ENCODE data around the gene MRPS18B. TPM values are rescaled to one million over a fixed set of nuclear protein-coding genes. Genes with fewer than 3 reads are reported as not detected.
A peak's percentile ranks its signal among the peaks of the same experiment; 100 is the strongest.

The MRPS18B gene
- total RNA-seq, 1 experiment from 2014 or later: 120 TPM

DNA sequence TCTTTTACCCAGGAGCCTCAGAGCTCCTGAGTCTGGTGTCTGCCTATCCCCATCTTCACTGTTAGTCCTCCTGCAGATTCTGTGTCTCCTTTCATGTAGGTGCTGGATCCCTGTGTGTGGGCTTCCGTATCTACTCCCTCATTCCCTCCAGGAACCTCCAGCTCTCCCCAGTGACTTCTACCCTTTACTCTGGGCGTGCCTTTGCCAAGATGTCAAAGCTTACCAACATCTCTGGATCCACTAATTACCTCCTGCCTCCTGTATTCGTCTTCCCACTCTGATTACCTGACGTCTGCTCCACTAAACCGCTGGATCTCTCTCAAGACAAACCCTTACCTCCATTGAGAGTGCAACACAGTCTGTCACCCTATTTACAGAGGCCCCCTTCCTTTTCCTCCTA lies 27.1 kb downstream of the MRPS18B start:
- TF ChIP-seq, protein P1, sequence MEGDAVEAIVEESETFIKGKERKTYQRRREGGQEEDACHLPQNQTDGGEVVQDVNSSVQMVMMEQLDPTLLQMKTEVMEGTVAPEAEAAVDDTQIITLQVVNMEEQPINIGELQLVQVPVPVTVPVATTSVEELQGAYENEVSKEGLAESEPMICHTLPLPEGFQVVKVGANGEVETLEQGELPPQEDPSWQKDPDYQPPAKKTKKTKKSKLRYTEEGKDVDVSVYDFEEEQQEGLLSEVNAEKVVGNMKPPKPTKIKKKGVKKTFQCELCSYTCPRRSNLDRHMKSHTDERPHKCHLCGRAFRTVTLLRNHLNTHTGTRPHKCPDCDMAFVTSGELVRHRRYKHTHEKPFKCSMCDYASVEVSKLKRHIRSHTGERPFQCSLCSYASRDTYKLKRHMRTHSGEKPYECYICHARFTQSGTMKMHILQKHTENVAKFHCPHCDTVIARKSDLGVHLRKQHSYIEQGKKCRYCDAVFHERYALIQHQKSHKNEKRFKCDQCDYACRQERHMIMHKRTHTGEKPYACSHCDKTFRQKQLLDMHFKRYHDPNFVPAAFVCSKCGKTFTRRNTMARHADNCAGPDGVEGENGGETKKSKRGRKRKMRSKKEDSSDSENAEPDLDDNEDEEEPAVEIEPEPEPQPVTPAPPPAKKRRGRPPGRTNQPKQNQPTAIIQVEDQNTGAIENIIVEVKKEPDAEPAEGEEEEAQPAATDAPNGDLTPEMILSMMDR (IDR thresholded peaks at IDR 0.05; ENCODE audit: unreplicated experiment): no peak
- POLR2A ChIA-PET: interaction anchor here (0.7 to 4.1 kb wide), 2 partner anchors 8 to 27 kb away, joined by 3 to 38 read pairs; partner anchors contain the start of genes MRPS18B and PPP1R10
- Mint-ChIP-seq H3K27ac (ENCODE audit: low read depth, unreplicated experiment) (peak overlapping the region; percentile 43), H3K27me3 (ENCODE audit: insufficient read depth, unreplicated experiment) (no peaks in the 10 kb centered on the region), H3K9me3 (ENCODE audit: unreplicated experiment) (no peaks in the 10 kb centered on the region), H3K4me3 (ENCODE audit: unreplicated experiment) (no peak overlapping the region), H3K4me1 (ENCODE audit: insufficient read depth, unreplicated experiment) (peaks cover 14% of the 10 kb centered on the region), H3K36me3 (ENCODE audit: insufficient read depth, unreplicated experiment) (peaks cover 27% of the 10 kb centered on the region)
- CTCF ChIA-PET: interaction anchor here (0.6 to 2.3 kb wide), 2 partner anchors 34 to 78 kb away, joined by 3 to 10 read pairs; no protein-coding TSS in a partner anchor
- no TSS peak for BruUV-seq (replicated peaks)
- intact Hi-C loops (cut with micrococcal nuclease): no loop called here
- no peak for DNase-seq (ENCODE audit: unreplicated experiment)

DNA sequence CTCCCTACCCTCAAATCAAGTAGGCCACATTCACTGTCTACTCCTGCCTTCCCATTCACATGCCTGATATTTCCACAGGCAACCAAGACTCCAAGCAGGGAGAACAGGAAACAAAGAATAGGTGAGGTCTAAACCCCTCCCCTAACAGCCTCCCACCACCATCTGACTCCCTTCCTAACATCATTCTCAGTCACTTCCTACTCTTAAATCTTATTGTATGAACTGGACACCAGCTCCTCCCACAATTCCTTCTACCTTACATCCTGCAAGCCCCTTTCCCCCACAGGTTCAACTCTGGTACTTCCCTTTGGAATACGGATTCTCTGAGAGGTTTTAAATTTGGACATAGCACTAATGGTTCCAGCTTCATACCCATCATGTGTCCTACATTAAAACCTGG lies 28.3 kb downstream of the MRPS18B start:
- Mint-ChIP-seq H3K9me3 (ENCODE audit: unreplicated experiment) (no peaks in the 10 kb centered on the region), H3K4me1 (ENCODE audit: insufficient read depth, unreplicated experiment) (peaks cover 14% of the 10 kb centered on the region), H3K27me3 (ENCODE audit: insufficient read depth, unreplicated experiment) (no peaks in the 10 kb centered on the region), H3K36me3 (ENCODE audit: insufficient read depth, unreplicated experiment) (peaks cover 36% of the 10 kb centered on the region), H3K4me3 (ENCODE audit: unreplicated experiment) (peak overlapping the region; percentile 81), H3K27ac (ENCODE audit: low read depth, unreplicated experiment) (peak overlapping the region; percentile 71)
- DNase-seq (ENCODE audit: unreplicated experiment): no peak
- TF ChIP-seq, protein P1 (IDR thresholded peaks at IDR 0.05; ENCODE audit: unreplicated experiment): no peak
- BruUV-seq (replicated peaks): no TSS peak
- POLR2A ChIA-PET: interaction anchor here (0.7 to 4.1 kb wide), 10 partner anchors 17 to 89 kb away, joined by 3 to 38 read pairs (median 4); partner anchors contain the start of genes DHX16, MRPS18B, PPP1R10 and PRR3
- CTCF ChIA-PET: interaction anchor here (0.5 to 1.0 kb wide), 5 partner anchors 17 to 111 kb away, joined by 3 to 4 read pairs (median 3); no protein-coding TSS in a partner anchor
- intact Hi-C loops (cut with micrococcal nuclease): no loop called here

DNA sequence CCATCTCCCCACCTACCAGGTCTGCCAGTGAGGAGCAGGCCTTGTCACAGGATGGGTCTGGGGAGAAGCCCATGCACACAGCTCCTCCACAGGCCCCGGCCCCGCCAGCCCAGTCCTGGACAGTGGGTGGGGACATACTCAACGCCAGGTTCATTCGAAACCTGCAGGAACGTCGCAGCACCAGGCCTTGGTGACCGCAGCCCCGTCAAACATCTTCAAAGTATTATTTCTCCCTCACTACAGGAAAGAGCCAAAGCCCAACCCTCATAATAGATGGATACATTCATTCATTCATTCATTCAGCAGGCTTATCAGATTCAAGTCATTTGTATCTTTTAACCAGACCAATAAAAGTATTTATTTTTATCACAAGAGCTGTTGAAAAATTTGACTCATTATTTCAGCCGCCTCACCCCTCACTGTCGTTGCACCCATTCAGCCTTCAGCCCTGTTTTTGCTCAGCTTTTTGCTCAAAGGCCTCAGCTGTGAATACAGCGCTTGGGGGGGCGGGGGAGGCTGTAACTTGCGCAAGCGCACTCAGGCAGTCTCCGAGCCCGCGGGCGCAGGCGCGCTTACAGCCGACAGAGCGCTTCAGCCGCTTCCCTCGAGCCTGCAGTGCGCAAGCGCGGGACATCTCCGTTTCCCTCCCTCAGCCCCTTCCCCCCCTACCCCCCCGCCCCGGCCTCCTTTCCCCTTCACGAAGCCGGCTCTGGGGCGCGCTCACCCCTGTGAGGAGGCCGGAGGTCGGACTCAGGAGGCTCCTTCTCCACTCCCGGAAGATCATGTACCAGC lies 29.0 kb downstream of the MRPS18B start, which contains the start of gene C6orf136:
TSS of gene C6orf136 (plus strand) at position 684 of the 792 bp plus-strand sequence. CDS start at position 783, 99 bp downstream.
- Mint-ChIP-seq H3K36me3 (ENCODE audit: insufficient read depth, unreplicated experiment) (peaks cover 43% of the 10 kb centered on the region), H3K4me1 (ENCODE audit: insufficient read depth, unreplicated experiment) (peaks cover 14% of the 10 kb centered on the region), H3K27me3 (ENCODE audit: insufficient read depth, unreplicated experiment) (no peaks in the 10 kb centered on the region), H3K4me3 (ENCODE audit: unreplicated experiment) (peak within 1 kb of the TSS; percentile 81), H3K27ac (ENCODE audit: low read depth, unreplicated experiment) (peak within 1 kb of the TSS; percentile 71), H3K9me3 (ENCODE audit: unreplicated experiment) (no peaks in the 10 kb centered on the region)
- ChIA-PET CTCF (interaction anchor here (0.5 to 1.0 kb wide), 4 partner anchors 34 to 1243 kb away, joined by 3 to 4 read pairs (median 4); no protein-coding TSS in a partner anchor), POLR2A (interaction anchor here (0.6 to 4.1 kb wide), 12 partner anchors 10 to 554 kb away, joined by 3 to 38 read pairs (median 4); partner anchors contain the start of genes DHX16, MRPS18B, PPP1R10 and PRR3)
- BruUV-seq (replicated peaks): TSS peak; percentile 15
- DNase-seq (ENCODE audit: unreplicated experiment): peak; percentile 91
- TF ChIP-seq, protein P1 (IDR thresholded peaks at IDR 0.05; ENCODE audit: unreplicated experiment): no peak
- intact Hi-C loops (cut with micrococcal nuclease): no loop called here
